Pancreas (tissue), 10 donors: ENCODE data around the gene ETV4. TPM values are rescaled to one million over a fixed set of nuclear protein-coding genes. Genes with fewer than 3 reads are reported as not detected.

ENCODE experiments used
- ATAC-seq, 4 donors: fragments of 200-7000 bp; cut with Tn5 transposase; one replicate each; pipeline versions ENCODE4 v1.8.0 to v1.9.1; 2020; ENCODE audit warnings: mild to moderate bottlenecking in 4 of 4, moderate library complexity in 4 of 4
- DNase-seq, 6 donors: peaks; one replicate each; pipeline ENCODE4 v3.0.0-alpha.2; 2020
- FAIRE-seq: peaks from 2 replicates; lab custom pipeline; 2012; peaks lifted over from hg19 to GRCh38; lab: Jason Lieb, UNC
- H3K27ac ChIP-seq, 4 donors: fragments of 200-600 bp; sonication (generic); 1 replicate in 3 of 4; 2 replicates in 1 of 4; pipeline versions ENCODE4 v1.5.0 to v1.8.0; 2020
- H3K27me3 ChIP-seq, 4 donors: fragments of 200-600 bp; one replicate each; pipeline ENCODE4 v1.8.0; 2021
- H3K36me3 ChIP-seq, 3 donors: fragments of 200-600 bp; sonication (generic) in 1 of 3; one replicate each; pipeline versions ENCODE4 v1.5.0 to v1.8.0; 2020 to 2021
- H3K4me1 ChIP-seq, 3 donors: fragments of 200-600 bp; one replicate each; pipeline ENCODE4 v1.8.0; 2021
- H3K4me3 ChIP-seq, 4 donors: fragments of 200-600 bp; sonication (generic) in 2 of 4; one replicate each; pipeline versions ENCODE4 v1.5.0 to v1.8.0; 2020 to 2021
- H3K9me3 ChIP-seq, 4 donors: fragments of 200-600 bp; one replicate each; pipeline ENCODE4 v1.8.0; 2021
- CTCF ChIP-seq, 4 donors: fragments of 200-600 bp; sonication (generic) in 3 of 4; IDR thresholded peaks; one replicate each; pipeline versions ENCODE4 v1.5.0 to v1.8.0; 2021; ENCODE audit warnings: antibody characterized with exemption in 4 of 4
- WGBS, 2 donors: extraction: QIAGEN DNeasy Blood & Tissue Kit; methylation state at CpG; one replicate each; pipeline ENCODE4 v1.1.7; 2013; 5-methylcytosine and 5-hydroxymethylcytosine counted together
- intact Hi-C, 3 donors: fragments of 100-400 bp; cut with DNase I; formaldehyde crosslinking; loops; one replicate each; pipeline versions ENCODE4 v1.11.1 to v1.14.2; 2022
- polyA plus RNA-seq, 2 donors: library from polyadenylated mRNA; stranded (reverse); fragments of 200-250 nt; gene quantifications; one replicate each; pipeline ENCODE4 v1.2.3, GENCODE V29; 2013
- total RNA-seq, 6 donors: library from RNA; stranded (reverse); fragmentation: NEBNext Ultra II Directional in 4 of 6; extraction: Animal tissue kit (Norgen Biotek cat#: 25700) in 4 of 6; gene quantifications; one replicate each; pipeline versions ENCODE4 v1.2.1 to v1.2.4, GENCODE V29; 2021 to 2023
- donor health status: healthy with polysubstance abuse.
- donor health status: DM: no; HTN: no; CAD: no; lungs with moderate emphysema.
- donor health status: DM: no; HTN: no; CAD: no.
- donor health status: control.
- donor health status: control.
- donor health status: Bipolar disorder and iron deficiency.
- donor health status: DM: yes; HTN: yes; CAD: no.
- donor health status: DM: no; HTN: no; CAD: no.
- donor health status: DM: no; HTN: no; CAD: no.
- donor health status: DM: yes; HTN: yes; CAD: no.

Gene ETV4
- total and polyA plus RNA-seq, 8 donors: 1.7 to 16.4 (median 5.0) TPM

DNA sequence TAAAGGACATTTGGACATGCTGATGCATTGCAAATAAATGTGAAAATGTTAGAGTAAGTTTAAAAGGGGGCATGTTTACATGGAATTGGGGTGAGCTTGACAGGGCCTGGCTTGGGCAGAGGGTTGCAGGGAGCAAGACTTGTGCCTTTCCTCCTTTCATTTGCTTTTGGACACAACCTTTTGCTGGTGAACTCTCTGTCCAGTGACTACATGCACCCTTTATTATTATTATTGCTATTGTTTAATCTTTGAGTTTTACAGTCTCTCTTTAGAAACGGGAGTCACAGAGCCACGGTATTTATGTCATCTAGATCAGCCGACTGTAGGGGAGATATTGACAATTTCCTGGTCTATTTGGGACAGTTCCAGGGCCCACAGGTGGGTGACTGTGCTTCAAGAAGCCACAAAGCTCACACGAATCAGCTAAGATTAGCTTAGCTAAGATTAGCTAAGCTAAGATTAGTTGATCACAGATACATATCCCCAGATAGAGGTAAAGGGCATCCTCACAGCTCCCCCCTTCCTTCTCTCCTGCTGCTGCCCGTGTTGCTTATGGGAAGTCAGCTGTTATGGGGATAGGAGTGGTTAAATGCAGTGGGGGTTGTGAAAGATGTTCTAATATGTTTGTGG lies 28.9 kb upstream of the ETV4 start:
- 12 to 26% methylated on average over 5 of the region's 5 CpGs for WGBS, 2 donors
- DNase-seq (no peak), FAIRE-seq (no peak), ATAC-seq (no peak)
- Histone ChIP-seq H3K36me3 (no peaks in the 10 kb centered on the region), H3K4me1 (peaks cover 0 to 2% (median 0%) of the 10 kb centered on the region in 3 donors), H3K9me3 (no peaks in the 10 kb centered on the region), H3K27ac (no peak overlapping the region), H3K27me3 (no peaks in the 10 kb centered on the region), H3K4me3 (no peak overlapping the region)
- intact Hi-C loops: no loop called here
- TF ChIP-seq CTCF (IDR thresholded peaks at IDR 0.05): no peak

DNA sequence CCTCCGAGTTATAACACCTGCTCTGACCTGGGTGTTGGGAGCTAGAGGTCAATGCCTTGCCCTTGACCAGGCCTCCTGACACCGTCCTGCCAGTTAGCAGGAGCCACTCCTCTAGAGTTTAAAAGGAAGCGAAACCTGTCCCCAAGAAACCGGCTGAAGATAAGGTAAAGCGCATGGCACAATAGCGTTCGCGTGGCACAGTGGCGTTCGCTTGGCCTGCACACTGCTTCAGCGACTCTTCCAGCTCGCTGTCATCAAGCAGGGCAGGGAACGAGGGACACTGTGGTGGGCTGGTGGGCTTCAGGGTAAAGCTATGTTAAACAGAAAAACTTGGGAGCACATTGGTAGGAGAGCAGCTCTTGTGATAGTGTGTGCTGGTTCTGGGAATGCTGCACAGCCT lies 28.2 kb upstream of the ETV4 start:
- intact Hi-C loops: no loop called here
- DNase-seq: no peak

GRCh38 chr17:43573579-43574321 lies 27.6 kb upstream of the ETV4 start:
- ATAC-seq (peak in 3 of 4 donors; percentile 38 to 64 (median 58)), FAIRE-seq (no peak)
- intact Hi-C loops: no loop called here

More for the DNA sequence above, 28.2 kb upstream of the ETV4 start:
- H3K27ac ChIP-seq: no peak overlapping the region
- FAIRE-seq: no peak
- ATAC-seq: no peak
- H3K4me3 ChIP-seq: no peak overlapping the region
- no peaks in the 10 kb centered on the region for H3K27me3 ChIP-seq
- peaks cover 0 to 2% (median 0%) of the 10 kb centered on the region in 3 donors for H3K4me1 ChIP-seq
- WGBS, 2 donors: 35 to 51% methylated on average over 13 of the region's 13 CpGs
- no peak for TF ChIP-seq CTCF (IDR thresholded peaks at IDR 0.05)
- H3K36me3 ChIP-seq: no peaks in the 10 kb centered on the region
- no peaks in the 10 kb centered on the region for H3K9me3 ChIP-seq

GRCh38 chr17:43572368-43572980 lies 26.3 kb upstream of the ETV4 start:
- ATAC-seq (no peak), FAIRE-seq (no peak), DNase-seq (no peak)
- Histone ChIP-seq H3K36me3 (no peaks in the 10 kb centered on the region), H3K4me1 (no peaks in the 10 kb centered on the region), H3K27me3 (no peaks in the 10 kb centered on the region), H3K9me3 (no peaks in the 10 kb centered on the region), H3K27ac (no peak overlapping the region), H3K4me3 (no peak overlapping the region)
- intact Hi-C loops: no loop called here
- 68 to 74% methylated on average over 5 of the region's 5 CpGs for WGBS, 2 donors
- no peak for TF ChIP-seq CTCF (IDR thresholded peaks at IDR 0.05)

More at GRCh38 chr17:43573579-43574321, 27.6 kb upstream of the ETV4 start:
- DNase-seq: no peak
- 19 to 24% methylated on average over 7 of the region's 7 CpGs for WGBS, 2 donors
- H3K27ac ChIP-seq: no peak overlapping the region
- no peak for TF ChIP-seq CTCF (IDR thresholded peaks at IDR 0.05)
- H3K36me3 ChIP-seq: no peaks in the 10 kb centered on the region
- no peaks in the 10 kb centered on the region for H3K9me3 ChIP-seq
- no peaks in the 10 kb centered on the region for H3K4me1 ChIP-seq
- no peak overlapping the region for H3K4me3 ChIP-seq
- H3K27me3 ChIP-seq: no peaks in the 10 kb centered on the region
